Stimulated activated naive CD4-positive, alpha-beta T cell treated with Interleukin-2 at 50 U/mL for 16 hours (primary cell): Measurements from ENCODE around the gene SLC7A14.

Experiments
- DNase-seq: peaks from one replicate; lab custom pipeline; 2025; lab: John Stamatoyannopoulos, UW

The SLC7A14 gene

GRCh38 chr3:170496868-170497140 is 89.1 kb downstream of the SLC7A14 start:
- no peak for DNase-seq

- DNase-seq, result no peak
These were observed 89.6 kb downstream of the SLC7A14 start for GRCh38 chr3:170496026-170496867.

GRCh38 chr3:170494766-170495165 is 91.1 kb downstream of the SLC7A14 start:
- DNase-seq, result no peak

- no peak for DNase-seq
These were observed 92.1 kb downstream of the SLC7A14 start for GRCh38 chr3:170493712-170494182.

- no peak for DNase-seq
These were observed 94.0 kb downstream of the SLC7A14 start for GRCh38 chr3:170491901-170492300.

DNA sequence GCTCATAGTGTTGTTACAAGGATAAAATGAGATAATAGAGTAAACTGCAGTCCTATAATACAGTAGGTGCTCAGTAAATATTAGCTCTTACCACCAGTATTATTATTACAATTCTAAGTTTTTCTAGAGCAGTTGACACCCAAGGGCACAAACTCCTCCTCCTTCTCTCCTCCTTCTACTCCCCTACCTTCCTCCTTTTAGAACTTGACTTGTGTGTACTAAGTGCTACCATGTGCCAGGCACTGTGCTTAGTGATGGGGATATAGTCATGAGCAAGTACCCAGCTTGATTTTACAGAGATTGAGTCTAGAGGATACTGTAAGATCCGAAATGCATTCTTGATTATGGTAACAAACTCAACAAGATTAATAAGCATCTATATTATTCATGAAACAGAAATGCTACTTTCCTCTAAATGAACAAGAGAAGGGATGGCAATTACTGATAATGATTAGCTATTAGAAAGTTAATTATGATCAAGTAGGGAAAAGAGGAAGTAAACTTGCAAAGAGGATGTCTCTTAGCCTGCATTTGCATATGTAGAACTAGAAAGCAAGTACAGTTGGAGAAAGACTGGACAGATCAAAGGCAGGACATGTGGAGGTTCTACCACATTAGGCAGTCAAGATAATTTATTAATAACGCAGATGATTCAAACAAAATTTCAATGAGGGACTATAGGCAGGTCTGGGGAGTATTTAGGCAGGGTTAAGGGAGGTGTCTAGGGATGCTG is 94.9 kb downstream of the SLC7A14 start:
- DNase-seq, result no peak

- no peak for DNase-seq
These were observed 97.1 kb downstream of the SLC7A14 start for GRCh38 chr3:170488802-170489201.

DNA sequence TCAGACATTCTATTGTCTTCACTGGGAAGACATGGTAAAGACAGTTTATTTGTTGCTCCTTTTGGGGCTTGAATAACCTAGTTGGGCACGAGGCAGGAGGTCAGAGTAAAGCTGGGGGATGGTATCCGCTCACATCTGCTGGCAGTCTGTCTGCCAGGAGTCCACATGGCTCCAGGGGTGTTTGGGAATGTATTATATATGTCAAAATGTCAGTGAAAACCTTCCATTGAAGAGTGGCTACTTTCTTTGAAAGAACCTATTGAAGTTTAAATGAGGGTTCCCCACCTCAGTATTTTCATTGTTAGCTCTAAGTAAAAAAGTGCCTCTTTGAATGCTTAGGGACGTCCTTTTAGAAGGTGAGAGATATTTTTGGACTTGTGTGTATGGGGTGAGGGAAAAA is 98.8 kb downstream of the SLC7A14 start:
- DNase-seq, result no peak

DNA sequence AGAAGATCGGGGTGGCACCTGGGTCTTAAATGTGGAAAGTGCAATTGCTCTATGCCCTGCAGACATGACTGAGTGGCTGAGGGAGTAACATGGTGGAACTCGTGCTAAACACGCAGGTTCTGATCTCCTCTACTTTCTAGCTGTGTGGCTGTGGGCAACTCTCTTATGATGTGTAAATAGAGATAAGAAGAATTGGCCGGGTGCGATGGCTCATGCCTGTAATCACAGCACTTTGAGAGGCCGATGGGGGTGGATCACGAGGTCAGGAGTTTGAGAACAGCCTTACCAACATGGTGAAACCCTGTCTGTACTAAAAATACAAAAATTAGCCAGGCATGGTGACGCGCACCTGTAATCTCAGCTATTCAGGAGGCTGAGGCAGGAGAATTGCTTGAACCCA is 99.5 kb downstream of the SLC7A14 start:
- DNase-seq, result no peak

DNA sequence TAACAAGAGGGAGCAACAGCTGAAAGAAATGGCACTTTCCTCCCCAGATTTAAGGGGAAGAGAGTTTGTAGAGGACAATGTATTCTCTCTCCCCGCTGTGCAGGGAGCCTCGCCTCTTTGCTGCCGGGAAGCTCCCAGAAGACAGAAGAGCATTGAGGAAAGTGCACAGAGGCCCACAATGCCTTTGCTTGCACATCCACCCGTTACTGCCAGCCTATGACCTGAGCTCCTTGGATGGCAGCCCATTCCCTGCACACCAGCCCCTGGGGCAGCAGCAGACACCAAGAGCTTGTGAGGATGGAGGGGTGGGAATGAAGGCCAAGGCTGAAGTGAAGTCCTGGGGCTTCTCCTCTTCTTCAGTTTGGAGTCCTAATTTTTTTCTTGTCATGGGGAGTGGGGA is 100.2 kb downstream of the SLC7A14 start:
- DNase-seq, result no peak

DNA sequence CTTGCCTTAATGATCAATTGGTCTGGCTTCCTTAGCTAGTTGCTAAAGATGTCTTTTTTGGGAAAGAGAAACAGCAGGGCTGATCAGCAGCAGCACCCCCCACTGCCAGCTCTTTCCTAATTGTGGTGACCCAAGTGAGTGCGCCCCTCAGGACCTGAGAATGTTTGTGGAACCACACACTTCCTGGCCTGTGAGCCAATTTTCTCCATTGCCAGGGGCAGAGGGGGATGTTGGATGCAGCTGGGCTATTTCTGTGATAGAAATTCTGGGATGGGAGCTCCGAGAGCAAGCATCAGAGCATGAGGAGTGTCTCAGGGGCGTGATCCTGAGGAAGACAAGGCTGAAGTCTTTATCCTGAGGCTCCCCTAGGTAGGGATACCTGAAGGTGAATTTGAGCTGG is 100.6 kb downstream of the SLC7A14 start:
- DNase-seq, result no peak

DNA sequence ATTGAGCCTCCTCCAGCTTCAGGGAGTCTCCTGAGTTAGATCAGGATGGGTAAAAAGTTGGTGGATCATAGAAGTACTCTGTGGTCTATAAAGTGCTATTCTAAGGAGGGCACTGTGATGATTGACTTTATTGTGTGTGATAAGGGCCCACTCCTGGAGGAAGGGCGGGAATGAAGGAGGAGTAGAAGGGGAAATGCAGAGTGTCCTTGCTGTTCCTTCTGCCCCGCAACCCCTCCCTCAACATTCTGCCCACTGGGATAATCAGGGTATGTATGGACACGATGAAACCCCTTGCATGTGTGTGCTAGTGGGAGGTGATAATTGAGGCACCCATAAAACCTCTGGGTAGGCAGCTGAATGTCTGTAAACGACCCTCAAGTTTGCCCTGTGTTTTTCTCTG is 101.0 kb downstream of the SLC7A14 start:
- no peak for DNase-seq

DNA sequence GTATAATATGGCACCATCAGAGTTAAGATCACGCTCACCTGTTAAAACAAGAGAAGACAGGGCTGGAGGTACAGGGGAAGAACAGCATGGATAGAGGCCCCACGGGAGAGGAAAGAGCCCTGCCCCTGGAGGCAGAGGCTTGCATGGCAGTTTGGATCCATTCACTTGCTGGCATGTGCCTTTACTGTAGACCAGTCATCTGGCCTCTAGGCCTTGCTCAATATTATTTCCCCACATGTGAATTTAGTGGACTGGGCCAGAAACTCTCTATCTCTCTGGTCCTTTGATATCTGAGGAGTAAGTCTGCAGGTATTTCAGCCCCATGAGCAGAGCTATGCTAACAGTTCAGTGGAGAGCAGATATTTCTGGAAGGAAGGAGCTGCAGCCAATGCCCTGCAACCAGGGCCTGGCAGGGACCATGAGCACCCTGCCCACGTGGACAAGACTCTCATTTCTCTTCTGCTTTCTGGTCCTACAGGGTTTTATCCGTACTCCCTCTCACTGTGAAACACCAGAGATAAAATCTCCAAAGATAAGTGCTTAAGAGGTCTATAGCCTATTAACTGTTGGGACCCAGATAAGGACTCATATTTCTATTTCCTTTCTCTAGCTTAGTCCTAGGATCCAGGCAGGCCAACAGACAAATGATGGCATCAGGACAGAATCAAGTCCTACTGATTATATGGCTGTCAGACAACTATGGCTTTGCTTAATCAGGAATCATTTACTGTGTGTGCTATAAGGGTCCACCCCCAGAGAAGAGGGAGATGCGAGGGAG is 102.2 kb downstream of the SLC7A14 start:
- no peak for DNase-seq

DNA sequence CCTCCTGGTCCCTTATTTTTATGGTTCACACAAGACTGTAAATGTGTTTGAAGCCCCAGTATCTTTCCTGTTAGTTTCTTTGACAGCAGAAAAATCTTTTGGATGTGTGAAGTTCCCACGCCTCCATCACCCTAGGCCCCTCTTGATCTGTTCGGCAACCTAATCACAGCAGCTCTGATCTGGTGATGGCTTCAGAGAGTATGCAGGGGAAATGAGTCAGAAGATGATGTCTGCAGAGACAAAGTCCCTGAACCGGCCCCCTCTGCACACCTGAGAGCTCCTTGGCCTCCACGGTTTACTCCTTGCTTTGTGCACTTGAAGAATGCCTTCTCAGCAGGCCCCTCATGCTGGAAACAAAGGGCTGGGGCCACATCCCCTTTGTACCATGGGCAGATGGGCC is 103.7 kb downstream of the SLC7A14 start:
- DNase-seq, result no peak

GRCh38 chr3:170480111-170480510 is 105.8 kb downstream of the SLC7A14 start:
- no peak for DNase-seq

- no peak for DNase-seq
These were observed 108.5 kb downstream of the SLC7A14 start for GRCh38 chr3:170477395-170477794.

GRCh38 chr3:170476291-170476690 is 109.6 kb downstream of the SLC7A14 start:
- DNase-seq, result no peak

GRCh38 chr3:170475092-170475685 is 110.7 kb downstream of the SLC7A14 start:
- no peak for DNase-seq

DNA sequence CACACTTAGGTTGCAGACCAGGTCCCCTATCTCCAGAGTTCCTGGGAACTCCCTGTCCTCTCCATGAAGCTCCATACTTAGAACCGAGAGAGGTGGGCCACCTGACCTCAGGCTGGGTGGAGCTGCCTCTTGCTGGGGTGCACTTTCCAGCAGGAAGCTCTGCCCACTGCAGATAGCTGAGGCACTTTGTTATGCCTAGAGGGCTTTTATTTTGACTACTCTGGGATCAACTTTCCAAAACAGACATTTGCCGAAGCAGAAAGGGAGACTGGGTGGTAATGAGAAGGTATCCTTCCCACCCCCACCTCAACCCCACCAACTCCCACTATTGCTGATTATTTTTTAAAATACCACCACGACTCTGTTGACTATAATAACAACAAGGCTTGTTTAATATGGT is 112.5 kb downstream of the SLC7A14 start:
- DNase-seq, result no peak

- no peak for DNase-seq
These were observed 114.7 kb downstream of the SLC7A14 start for GRCh38 chr3:170471149-170471548.

- DNase-seq, result no peak
These were observed 115.5 kb downstream of the SLC7A14 start for GRCh38 chr3:170470063-170471016.
